NB4 (cell line): Measurements from ENCODE around the gene NUDT21.
A peak's percentile ranks its signal among the peaks of the same experiment; 100 is the strongest.

Experiments used
- DNase-seq: peaks from one replicate; pipeline ENCODE4 v3.0.0; 2010; ENCODE audit warnings: low read depth
- H3K4me3 ChIP-seq: one replicate; pipeline ENCODE4 v1.5.1; 2011; ENCODE audit warnings: mild to moderate bottlenecking, low read depth, low read length, moderate library complexity
- MYC ChIP-seq: IDR thresholded peaks from 2 replicates; pipeline ENCODE4 v1.6.1; 2011; ENCODE audit warnings: low read depth, low read length
- POLR2A ChIP-seq: IDR thresholded peaks from 2 replicates; pipeline ENCODE4 v1.6.1; 2011; ENCODE audit warnings: mild to moderate bottlenecking; ENCODE audit not compliant: insufficient read length; ENCODE audit errors: extremely low read depth
- TF ChIP-seq, protein P1 (sequence below): IDR thresholded peaks from one replicate; pipeline ENCODE4 v1.5.1; 2012; ENCODE audit warnings: low read depth, low read length
- TF ChIP-seq, protein P2 (sequence below): IDR thresholded peaks from 2 replicates; pipeline ENCODE4 v1.6.1; 2011; ENCODE audit warnings: low read depth, low read length

The NUDT21 gene

GRCh38 chr16:56424404-56424764 is 26.7 kb downstream of the NUDT21 start:
- peak; percentile 12 for DNase-seq
- H3K4me3 ChIP-seq, result peak overlapping the region; percentile 77
- no peak for TF ChIP-seq MYC
- TF ChIP-seq POLR2A, result no peak
- TF ChIP-seq, protein P1, sequence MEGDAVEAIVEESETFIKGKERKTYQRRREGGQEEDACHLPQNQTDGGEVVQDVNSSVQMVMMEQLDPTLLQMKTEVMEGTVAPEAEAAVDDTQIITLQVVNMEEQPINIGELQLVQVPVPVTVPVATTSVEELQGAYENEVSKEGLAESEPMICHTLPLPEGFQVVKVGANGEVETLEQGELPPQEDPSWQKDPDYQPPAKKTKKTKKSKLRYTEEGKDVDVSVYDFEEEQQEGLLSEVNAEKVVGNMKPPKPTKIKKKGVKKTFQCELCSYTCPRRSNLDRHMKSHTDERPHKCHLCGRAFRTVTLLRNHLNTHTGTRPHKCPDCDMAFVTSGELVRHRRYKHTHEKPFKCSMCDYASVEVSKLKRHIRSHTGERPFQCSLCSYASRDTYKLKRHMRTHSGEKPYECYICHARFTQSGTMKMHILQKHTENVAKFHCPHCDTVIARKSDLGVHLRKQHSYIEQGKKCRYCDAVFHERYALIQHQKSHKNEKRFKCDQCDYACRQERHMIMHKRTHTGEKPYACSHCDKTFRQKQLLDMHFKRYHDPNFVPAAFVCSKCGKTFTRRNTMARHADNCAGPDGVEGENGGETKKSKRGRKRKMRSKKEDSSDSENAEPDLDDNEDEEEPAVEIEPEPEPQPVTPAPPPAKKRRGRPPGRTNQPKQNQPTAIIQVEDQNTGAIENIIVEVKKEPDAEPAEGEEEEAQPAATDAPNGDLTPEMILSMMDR, result no peak
- TF ChIP-seq, protein P2, sequence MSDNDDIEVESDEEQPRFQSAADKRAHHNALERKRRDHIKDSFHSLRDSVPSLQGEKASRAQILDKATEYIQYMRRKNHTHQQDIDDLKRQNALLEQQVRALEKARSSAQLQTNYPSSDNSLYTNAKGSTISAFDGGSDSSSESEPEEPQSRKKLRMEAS, result no peak

- DNase-seq, result peak; percentile 46
- peak overlapping the region; percentile 77 for H3K4me3 ChIP-seq
- TF ChIP-seq MYC (no peak), POLR2A (no peak)
- TF ChIP-seq, protein P2, result no peak
- TF ChIP-seq, protein P1, result no peak
These were observed 27.3 kb downstream of the NUDT21 start for GRCh38 chr16:56423584-56424403.

DNA sequence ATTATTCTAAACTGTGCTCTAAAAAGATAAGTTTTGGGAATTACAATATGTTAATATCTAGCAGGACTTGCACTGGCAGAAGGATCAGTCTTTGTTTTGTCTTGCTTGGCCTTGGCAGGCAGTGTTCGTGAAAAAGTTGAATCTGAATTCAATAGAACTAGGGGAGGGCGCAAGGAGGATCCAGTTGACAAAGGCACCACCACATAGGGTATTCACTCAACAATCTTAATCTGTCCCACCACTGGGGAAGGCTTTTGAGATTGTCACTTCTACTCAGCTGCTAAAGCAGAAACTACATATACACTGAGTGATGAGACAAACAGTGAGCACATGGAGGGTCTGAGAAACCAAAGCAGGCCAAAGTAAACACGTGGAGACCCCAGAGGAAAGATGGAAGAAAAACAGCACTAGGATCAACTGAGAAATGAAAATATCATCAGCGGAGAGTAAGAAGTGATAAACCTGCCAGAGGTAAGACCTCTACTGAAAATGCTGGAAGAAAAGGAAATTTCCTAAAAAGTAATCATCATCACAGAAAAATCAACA is 28.2 kb downstream of the NUDT21 start:
- H3K4me3 ChIP-seq, result no peak overlapping the region

DNA sequence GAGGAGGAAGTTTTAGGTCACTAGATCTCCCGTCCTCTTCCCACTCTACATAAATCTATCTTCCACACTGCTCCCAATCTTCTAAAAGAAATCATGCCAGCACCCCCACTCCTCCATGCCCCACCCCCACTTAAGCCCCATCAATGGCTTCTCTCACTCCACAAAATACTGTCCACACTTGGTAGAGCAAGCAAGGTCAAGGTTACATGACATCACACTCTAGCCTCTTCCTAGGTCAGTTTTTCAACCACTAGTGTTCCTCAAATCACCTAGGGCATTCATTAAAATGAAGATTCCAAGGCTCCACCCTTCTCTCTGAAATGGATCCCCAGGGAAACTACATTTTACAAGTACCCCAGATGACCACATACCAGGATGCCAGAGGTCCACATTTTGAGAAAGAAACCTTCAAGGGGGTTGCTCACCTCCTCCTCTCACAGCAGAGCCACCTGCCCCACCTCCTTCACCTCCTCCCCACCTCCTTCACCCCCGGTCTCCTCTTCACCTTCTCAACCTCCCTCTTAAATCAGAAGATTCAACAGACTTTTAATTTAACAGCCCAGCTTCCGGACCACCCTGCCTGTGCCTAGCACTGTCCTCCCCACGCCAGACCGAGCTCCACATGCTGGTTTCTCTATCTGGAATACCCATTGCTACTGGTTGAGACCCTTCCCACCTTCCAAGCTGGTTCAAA is 29.0 kb downstream of the NUDT21 start:
- no peak for DNase-seq
- TF ChIP-seq MYC (no peak), POLR2A (no peak)
- TF ChIP-seq, protein P1, result no peak
- TF ChIP-seq, protein P2, result no peak
- no peak overlapping the region for H3K4me3 ChIP-seq

More for the DNA sequence above, 28.2 kb downstream of the NUDT21 start:
- TF ChIP-seq, protein P1, result no peak
- TF ChIP-seq, protein P2, result no peak
- no peak for TF ChIP-seq POLR2A
- no peak for TF ChIP-seq MYC
- DNase-seq, result no peak

GRCh38 chr16:56421313-56421712 is 29.8 kb downstream of the NUDT21 start:
- H3K4me3 ChIP-seq, result no peak overlapping the region
- DNase-seq, result no peak
- TF ChIP-seq, protein P1, result no peak
- TF ChIP-seq MYC (no peak), POLR2A (no peak)
- TF ChIP-seq, protein P2, result no peak
